ENCODE measurements around the gene ACSF3.

The ACSF3 gene

DNA sequence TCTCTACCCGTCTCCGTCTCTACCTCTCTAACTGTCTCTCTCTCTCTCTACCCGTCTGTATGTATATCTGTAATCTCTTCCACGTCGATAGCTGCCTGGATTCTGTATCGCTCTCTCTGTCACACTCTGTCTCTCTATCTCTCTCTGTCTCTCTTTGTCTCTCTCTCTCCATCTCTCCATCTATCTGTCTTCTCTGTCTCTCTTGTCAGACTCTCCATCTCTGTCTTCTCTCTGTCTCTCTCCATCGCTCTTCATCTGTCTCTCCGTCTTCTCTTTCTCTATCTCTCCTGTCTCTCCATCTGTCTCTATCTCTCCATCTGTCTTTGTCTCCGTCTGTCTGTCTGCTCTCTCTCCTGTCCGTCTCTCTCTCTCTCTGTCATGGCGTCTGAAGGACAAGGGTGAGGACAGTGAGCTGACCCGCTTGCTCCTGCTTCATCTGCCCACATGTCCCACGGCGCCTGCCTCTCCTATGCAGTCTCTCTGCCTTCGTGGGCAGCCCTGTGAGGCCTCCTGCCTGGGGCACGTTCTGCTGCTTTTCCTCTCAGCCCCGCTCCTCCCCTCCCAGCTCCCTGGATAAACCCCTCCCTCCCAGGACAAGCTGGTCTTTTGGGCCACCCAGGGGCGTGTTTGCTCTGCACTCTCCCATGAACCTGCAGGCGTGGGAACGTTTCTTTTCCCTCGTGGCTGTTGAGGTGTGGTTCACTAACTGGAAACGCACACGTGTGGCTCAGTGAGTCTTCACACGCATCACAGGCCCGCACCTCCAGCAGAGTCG, 18.9 kb downstream of the ACSF3 start:
- no peak for DNase-seq (ENCODE audit: low read depth)

DNA sequence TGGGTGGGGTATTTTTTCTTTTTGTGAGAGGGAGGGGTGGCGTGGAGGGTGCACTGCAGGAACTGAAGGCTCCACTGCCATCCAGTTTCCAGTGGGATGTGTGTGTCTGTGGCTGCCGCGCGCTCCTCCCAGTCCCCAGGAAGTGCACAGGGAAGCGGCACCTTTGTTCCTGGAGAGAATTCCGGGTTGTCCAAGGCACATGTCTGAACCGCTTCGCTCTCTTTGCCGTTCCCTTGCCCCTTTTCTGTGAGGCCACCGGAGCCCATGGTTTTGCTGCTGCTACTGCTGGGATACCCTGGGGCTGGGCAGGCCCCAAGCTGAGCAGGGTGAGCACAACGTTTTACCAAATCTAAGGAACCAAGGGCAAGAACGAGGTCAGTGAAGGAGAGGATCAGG, 19.5 kb downstream of the ACSF3 start:
- no peak for DNase-seq (ENCODE audit: low read depth)

DNA sequence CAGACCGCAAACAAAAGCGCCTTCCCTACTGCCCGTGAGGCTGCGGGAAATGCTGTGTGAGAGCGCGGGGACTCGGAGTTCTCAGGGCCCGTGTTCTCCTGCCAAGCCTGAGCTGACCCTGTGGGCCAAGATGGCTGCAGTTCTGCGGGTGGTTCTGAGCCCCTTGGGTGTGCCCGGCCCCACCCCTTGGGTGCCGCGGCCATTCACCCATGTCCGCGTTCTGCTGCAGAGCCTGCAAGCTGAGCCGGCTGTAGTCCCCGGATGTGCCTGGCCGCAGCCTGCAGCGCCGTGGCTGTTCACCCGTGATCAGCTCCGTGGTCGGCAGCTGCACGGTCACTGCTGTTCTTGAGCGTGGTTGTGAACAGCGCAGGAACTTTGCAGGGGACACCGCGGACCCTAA, 20.0 kb downstream of the ACSF3 start:
- DNase-seq (ENCODE audit: low read depth) = no peak

DNA sequence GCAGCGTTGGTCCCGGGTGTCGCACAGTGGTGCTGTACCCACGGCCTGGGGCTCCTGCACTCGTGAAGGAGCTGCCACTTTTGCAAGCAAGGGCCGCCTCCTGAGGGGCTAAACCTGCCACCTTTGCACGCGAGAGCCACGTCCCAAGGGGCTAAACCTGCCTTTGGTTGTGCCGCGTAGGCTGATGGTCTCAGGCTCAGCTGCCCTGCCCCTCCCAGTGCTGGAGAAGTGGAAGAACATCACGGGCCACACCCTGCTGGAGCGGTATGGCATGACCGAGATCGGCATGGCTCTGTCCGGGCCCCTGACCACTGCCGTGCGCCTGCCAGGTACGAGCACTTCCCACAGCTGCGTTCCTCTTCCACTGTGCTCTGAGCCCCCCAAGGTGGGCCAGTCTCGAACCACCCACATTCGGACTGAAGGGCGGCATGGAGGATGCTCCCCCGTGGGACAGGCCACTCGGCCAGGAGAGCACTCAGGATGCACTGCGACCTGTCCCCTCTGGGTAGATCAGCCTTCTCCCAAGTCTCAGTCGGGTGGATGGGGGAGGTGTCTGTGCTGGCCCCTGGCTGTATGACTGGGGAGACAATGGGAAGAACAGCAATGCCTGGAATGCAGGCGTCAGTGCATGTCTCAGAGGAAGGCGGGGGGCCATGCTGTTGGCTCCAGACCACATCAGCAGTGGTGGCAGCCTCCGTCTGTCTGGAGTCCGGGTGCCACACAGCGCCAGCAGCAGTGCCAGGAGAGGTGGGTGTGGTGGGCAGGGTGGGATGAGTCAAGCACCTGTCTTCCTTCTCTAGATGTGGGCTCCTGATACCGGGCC, 20.7 kb downstream of the ACSF3 start:
- DNase-seq (ENCODE audit: low read depth) = no peak

DNA sequence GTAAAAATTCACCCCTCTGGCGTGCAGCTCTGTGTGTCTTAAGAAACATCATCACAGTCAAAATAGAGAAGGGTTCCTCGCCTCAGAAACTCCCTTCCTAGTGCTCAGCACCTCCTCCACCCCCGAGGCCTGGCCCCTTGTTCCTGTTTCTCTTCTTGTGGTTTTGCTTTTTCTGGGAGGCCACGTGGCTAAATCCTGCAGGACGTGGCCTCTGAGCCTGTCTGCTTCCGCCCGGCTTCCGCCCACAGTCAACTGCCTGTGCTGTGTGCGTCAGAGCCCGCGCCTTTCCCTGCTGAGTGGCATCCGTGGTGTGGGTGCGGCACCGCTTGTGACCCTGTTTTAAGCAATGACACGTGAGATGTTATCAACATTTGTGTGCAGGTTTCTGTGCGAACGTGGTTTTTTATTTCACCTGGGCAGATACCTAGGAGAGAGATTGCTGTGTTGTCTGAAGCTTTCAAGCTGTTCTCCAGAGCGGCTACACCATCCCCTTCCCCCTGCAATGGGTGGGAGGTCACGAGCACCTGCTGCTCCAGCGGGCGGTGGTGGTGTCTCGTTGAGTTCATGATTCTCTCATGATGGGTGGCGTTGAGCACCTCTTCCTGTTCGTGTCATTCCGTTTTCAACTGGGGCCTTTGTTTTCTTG, 21.7 kb downstream of the ACSF3 start:
- DNase-seq (ENCODE audit: low read depth) = peak; percentile 79

DNA sequence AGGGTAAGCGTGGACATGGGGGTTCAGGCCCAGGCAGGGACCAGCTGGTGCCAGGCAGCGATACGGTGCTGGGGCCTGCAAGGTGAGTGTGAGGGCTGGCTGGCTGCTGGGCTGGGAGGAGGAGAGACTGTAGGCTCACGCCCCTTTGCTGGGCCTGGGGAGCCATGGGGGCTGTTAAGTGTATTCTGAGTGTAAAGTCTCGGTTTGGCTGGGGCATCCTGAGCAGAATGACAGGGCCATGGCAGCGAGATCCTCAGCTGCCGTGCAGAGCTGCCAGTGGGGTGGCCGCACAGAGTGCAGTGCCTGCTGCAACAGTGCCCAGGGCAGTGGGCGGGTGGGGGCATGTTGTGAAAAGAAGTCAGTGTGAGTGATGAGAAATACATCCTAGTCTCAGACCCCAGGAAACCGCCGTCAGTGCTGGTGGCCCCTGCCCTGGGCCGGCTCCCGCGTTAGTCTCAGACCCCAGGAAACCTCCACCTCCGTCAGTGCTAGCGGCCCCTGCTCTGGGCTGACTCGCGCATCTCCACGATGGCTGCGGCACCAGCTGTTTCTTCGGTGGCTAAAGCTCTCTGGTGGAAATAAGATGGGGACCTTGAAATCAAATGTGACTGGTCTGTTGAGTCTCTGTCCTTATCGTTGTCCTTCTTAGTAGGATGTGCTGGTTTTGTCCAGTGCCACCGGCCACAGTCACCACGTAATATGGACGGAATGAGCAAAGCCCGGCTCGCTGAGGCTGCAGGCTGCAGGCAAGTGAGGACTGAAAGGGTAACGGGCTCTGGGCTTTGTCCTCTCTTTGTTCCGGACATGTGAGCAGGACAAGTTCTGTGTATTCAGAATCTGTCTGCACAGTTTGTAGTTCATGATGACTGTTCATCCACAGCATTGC, 22.9 kb downstream of the ACSF3 start:
- no peak for DNase-seq (ENCODE audit: low read depth)

DNA sequence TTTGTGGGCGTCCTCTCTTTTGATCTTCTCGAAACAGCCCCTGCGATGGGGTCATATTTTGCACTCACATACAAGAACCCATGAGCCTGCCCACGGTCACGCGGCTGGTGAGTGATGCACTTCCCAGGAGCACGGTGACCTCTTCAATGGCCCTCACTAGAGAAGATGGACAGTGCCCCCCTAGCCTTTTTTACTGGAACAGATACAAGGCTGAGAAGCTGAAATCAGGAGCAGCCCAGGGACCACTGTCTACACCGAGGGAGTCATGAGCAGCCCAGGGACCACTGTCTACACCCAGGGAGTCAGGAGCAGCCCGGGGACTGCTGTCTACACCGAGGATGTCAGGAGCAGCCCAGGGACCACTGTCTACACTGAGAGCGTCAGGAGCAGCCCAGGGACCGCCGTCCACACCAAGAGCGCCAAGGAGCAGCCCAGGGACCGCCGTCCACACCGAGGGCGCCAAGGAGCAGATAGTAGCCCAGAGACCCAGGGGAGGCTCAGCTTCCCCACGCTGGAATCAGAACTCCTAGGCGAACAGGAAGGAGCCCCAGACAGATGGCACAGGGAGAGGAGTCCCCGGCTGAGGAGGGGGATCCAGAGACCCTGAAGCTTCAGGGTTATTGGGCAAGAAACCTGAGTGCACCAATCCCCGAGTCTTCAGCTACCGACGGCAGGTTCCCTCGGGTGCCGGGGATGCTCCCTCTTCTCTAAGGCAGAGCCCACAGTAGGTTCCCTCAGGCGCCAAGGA, 23.7 kb downstream of the ACSF3 start:
- DNase-seq (ENCODE audit: low read depth) = no peak

DNA sequence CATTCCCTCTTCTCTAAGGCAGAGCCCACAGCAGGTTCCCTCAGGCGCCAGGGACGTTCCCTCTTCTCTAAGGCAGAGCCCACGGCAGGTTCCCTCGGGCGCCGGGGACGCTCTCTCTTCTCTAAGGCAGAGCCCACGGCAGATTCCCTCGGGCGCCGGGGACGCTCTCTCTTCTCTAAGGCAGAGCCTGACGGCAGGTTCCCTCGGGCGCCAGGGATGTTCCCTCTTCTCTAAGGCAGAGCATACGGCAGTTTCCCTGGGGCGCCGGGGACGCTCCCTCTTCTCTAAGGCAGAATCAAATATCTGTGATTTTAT, 24.3 kb downstream of the ACSF3 start:
- no peak for DNase-seq (ENCODE audit: low read depth)

DNA sequence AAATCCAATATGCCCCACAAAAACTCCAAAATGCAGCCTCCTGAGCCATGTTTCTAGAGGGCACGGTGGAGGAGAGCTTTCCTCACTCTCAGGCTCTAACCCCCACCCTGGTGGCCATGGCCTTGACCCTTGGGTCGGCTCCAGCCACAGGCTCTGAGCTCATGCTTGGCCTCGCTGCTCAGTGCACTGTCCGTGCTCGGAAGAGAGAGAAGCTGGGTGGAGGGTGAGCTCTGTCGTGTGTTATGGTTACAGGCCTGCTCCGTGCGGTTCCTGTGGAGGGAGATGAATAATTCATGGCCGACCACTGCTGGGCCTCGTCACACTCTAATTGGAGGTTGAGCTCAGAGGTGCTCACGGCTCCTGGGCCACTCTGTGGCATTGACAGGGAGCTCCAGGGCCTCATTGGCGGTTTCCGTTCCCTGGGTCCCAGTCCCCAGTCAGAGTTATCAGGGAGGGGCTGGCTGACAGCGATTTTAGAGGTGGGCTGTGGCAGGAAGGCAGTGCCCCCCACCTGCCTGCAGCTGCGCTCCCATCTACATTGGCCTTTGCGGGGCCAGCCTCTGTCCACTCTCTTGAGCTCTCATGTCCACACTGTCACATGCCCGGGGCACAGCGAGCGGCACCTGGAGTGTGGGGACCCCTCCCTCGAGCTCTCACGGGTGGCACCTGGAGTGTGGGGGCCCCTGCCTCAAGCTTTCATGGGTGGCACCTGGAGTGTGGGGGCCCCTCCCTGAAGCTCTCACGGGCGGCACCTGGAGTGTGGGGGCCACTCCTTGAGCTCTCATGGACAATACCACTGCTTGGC, 24.9 kb downstream of the ACSF3 start:
- no peak for DNase-seq (ENCODE audit: low read depth)

DNA sequence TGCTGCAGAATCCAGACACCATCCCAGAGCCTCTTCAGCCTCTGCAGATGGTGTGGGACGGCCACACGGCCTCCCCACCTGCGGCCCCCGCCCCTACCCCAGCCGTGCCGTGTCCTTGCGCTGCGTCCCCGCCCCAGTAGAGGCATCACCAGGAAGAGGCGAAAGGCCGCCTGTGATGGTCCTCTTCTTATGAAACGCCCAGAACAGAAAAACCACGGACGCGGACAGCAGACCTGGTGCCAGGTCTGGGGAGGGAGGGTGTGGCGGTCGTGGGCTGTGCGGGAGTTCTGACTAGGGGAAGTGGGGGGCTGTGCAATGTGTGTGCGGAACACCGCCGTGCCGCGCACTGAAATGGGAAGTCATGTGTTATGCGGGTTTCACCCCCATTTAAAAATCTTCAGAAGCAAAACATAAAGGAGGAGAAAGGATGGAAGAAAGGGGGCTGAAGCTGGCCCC, 25.5 kb downstream of the ACSF3 start:
- DNase-seq (ENCODE audit: low read depth) = no peak

DNA sequence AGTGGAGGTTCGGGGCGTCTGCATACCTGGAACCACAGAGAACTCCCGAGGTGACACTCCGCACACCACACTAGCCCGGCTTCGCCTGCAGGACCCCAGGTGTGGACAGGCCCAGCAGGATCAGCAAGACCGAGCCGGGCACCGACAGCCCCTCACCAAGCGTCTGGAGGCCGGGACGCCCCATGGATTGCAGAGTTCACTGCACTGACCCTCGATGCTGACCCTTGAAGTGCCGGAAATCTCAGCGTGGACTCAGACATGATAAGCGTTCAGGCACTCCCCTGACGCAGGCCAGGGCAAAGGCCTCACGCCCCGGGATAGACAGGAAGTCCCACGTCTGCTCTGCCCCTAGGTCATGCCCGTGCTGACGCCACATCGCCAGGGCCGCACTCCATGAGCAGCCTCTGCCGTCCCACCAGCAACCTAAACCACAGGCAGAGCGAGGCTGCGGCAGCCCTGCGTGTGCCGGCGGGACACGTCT, 26.0 kb downstream of the ACSF3 start:
- no peak for DNase-seq (ENCODE audit: low read depth)

DNA sequence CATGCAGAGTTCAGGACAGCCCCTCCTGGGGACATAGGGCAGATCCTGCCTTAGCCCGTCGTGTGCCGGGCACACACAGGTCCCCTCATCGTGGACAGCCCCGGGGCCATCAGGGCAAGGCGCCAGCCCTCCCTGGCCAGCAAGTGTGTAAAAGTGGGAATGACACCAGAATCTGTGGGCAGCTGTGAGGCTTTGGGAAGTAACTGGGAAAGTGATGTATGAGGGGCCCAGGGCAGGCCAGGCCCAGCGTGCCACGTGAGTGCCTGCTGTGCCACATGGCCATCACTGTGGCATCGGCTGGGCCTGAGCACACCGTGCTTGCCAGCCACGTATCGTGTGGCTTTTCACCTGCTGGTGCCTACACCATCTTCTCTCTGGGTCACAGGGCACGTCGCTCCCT, 26.6 kb downstream of the ACSF3 start:
- no peak for DNase-seq (ENCODE audit: low read depth)

DNA sequence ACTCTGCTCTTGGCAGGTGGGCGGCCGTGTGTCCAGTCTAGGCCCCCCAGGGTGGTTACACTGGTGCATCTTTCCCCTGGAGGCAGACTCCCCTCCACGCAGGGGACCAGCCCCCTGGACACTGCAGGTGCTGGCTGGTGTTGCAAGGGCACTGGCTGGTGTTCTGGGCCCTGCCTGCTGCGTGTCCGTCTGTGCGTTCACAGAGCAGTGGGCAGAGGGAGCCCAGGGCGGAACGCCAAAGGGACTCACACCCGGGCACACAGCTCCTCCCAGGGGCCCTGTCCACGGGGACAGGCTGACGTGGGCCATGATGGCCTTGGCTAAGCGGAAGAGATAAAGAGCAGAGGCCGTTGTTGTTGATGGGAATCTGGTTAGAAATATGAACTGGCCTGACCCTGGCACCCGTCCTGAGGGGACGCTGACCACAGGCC, 27.3 kb downstream of the ACSF3 start:
- DNase-seq (ENCODE audit: low read depth) = no peak

DNA sequence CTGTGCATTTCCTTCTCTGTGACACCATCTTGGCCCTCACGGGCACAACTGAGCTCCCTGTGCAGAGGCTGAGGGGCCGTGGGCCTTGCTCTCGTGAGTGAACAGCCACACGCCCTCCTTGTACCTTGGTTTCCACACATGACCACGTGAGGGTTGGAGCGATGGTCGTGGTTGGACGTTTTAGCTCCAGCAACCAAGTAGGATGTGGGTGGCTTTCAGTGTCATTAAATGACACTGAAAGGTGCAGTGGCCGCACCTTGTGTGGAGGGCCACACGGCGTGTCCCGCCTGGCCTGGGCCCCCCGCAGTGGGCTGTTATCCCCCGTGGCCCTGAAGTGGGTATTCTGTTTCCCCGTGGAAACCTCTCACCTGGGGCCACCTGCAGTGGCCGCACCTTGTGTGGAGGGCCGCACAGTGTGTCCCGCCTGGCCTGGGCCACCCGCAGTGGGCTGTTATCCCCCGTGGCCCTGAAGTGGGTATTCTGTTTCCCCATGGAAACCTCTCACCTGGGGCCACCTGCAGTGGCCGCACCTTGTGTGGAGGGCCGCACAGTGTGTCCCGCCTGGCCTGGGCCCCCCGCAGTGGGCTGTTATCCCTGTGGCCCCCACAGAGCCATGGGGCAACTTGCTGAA, 28.2 kb downstream of the ACSF3 start:
- no peak for DNase-seq (ENCODE audit: low read depth)

DNA sequence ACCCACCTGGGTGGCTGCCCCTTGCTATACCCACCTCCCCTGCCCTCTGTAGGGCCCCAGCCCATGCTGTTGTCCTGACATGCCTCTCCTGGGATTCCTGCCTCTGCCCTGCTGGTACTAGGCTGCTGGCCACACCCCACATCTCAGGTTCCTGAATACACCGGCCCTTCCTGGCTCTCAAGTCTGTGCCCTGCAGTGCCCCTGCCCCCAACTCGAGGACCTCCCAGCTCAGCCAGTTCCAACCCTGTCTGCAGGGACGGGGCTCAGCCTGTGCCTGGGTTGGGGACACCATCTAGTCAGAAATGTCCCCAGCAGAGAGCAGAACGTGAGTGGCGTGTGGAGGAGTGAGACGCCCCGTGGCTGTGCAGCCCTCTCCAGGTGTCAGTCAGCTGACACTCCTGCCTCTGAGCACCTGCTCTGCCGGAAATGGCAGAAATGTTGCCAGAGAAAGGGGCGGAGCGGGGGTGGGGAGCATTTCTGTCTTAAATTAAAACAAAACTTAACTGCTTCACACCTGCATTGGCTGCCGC, 28.7 kb downstream of the ACSF3 start:
- DNase-seq (ENCODE audit: low read depth) = peak; percentile 46

DNA sequence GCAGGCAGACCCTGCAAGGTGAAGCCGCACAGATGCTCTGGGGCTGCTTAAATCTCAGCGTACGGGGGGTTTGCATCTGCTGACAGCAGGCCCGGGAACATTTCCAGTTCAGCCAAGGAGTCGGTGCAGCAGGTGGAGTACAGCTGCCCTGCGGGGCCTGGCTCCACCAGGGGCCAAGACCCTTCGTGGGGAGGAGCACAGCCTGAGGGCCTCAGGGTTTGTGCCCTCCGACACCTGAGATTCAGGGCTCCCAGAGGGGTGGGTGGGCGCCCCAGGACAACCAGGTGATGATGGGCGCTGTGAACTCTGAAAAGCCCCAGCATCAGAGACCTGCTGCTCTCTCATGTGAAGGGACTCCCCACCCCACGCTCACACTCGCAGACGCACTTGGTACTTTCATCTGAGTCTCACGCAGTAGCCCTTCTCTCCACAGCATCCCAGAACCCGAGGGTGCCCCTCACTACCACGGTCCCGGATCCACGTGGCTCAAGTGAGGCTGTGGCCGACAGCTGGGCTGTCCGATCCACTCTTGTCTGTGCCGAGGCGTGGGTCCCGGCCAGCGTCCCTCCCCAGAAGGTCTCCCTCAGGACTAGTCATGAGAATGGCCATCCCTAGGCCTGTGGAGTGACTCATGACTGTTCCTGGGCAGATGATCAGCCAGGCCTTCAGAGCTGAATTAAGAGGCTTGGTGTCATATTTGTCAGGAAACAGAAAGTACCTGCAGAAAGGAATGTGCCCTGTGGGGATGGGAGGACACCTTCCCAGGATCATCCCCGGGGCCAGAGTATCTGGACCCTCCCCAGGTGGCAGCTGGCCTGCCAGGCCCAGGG, 29.6 kb downstream of the ACSF3 start:
- DNase-seq (ENCODE audit: low read depth) = no peak

DNA sequence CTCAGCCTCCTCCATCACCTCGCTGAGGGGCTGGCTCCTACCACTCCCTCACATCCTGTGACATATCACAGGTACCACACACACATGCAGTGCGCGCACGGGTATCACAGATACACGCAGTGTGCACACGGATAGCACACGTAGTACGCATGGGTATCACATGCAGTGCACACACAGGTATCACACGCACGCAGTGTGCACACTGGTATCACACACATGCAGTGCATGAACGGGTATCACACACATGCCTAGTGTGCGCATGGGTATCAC, 30.1 kb downstream of the ACSF3 start:
- no peak for DNase-seq (ENCODE audit: low read depth)

DNA sequence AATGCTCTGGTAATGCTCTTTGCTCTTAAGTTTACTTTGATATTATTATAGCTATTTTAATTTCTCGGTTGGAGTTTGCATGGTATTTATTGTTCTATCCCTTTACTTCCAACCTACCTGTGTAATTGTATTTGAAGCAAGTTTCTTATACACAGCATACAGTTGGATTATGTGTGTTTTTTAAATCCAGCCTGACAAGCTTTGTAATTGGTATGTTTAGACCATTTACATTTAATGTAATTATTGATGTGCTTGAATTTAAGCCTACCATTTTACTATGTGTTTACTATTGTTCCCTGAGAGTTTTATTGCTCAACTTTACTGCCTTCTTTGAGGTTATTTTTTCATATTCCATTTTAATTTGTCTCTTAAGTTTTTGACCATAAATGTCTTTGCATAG, 35.7 kb downstream of the ACSF3 start:
- DNase-seq (ENCODE audit: low read depth) = no peak

DNA sequence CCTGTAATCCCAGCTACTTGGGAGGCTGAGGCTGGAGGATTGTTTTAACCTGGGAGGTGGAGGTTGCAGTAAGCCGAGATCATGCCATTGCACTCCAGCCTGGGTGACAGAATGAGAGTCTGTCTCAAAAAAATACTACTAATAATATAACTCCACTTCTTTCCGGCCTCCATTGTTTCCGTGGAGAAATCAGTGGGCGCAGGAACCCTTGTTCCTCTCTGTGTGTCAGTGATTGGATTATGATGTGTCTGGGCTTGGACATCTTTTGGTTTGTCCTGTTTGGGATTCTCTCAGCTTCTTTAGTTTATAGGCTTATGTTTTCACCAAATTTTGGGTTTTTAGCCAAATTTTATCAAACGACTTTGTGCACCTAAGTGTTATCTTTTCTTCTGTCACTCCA, 36.8 kb downstream of the ACSF3 start:
- no peak for DNase-seq (ENCODE audit: low read depth)

Measured in activated gamma-delta T cell treated with anti-CD3 and anti-CD28 coated beads, Interleukin-2, amount 50 U/mL, for 16 hours (primary cell).